GM18867 (cell line): ENCODE data around the gene UBE2E2.

Experiments used
- ATAC-seq: cut with Tn5 transposase; IDR thresholded peaks from one replicate; pipeline ENCODE4 v1.9.1; 2021; ENCODE audit warnings: mild to moderate bottlenecking, moderate library complexity; ENCODE audit not compliant: unreplicated experiment

UBE2E2 gene

DNA sequence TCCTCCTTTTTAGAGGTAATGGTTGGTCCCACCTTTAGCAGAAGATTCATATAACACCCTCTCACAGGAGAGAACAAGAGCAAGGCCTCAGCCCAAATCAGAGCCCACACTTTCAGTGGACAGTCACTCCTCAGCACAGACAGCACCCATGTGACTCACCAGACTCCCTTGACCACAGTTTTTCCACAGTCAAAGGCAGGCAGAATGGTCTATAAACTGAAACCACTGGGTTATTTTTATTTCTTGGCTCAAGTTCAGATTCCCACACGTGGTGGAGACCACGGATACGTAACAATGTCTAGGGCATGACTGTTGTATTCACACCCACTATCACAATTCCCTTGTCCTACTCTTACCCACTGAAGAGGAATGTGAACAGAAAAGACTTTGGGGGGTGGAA lies 364.8 kb downstream of the UBE2E2 start:
- ATAC-seq, result no peak

DNA sequence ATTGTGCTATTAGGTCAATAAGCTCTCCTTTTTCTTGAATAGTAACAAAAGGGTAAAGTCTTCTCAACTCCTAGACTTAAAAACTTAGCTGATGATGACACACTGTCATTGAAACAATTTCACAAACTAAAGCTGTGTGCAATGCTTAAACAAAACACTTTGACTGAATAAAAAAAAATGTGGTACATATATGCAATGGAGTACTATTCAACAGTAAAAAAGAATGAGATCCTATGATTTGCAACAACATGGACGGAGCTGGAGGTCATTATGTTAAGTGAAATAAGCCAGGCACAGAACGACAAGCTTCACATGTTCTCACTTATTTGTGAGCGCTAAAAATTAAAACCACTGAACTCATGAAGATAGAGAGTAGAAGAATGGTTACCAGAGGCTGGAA lies 370.7 kb downstream of the UBE2E2 start:
- ATAC-seq, result no peak

DNA sequence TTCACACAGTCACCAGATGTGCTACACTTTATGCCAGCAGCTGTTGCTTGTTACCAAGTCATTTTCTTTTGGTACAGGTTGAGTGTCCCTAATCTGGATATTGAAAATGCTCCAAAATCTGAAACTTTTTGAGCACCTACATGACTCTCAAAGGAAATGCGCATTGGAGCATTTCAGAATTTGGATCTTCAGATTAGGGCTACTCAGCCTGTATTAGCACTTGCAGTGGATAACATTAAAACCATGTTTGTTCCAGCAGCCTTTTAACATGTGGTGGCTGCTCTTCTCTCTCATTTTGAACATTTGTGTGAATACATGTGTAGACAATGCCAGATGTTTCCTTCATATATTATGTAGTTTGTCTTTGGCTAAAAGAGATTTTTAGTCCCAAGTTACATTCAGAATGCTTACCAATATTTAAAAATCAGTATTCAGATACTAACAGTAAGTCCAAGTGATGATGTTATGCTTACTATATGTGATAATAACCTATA lies 371.7 kb downstream of the UBE2E2 start:
- no peak for ATAC-seq

DNA sequence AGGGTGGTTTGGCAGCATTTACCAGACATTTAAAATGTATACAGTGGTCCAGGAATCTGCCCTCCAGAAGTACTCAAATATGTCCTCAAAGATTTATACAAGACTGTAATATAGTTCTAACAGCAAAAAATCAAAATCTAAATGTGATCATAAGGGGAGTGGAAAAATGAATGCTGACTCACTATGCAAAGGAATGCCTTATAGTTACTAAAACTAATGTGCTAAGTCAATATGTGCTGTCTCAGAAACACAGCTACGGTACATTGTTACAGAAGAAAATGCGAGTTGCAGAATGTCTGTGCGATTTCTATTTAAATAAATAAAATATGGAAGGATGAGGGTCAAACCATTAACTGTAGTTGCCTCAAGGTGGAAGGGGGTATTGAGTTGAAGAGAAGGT lies 372.6 kb downstream of the UBE2E2 start:
- no peak for ATAC-seq

DNA sequence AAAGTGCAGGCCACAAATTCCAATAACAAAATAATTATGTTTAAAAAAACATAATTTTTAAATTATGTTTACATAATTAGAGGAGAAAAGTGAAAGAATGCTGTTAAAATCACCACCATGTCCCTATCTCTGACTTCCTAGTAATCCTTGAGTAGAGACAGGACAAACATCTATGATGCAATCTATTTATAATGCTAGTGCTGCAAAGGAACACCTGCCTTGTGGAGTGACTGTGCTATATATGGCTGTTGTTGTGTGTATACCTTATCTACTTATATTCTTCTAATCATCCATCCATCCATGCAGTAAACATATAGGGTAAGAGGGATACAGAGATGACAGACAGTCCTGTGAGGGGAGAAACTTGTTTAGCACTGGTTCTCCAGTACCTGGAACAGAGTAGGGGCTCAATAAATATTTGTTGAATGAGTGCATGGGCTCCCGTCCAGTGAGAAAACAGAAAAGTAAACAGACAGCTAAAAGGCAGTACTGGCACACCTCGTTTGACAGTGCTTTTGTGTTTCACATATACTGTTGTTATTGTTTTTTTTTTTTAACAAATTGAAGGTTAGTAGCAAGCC lies 373.3 kb downstream of the UBE2E2 start:
- no peak for ATAC-seq

DNA sequence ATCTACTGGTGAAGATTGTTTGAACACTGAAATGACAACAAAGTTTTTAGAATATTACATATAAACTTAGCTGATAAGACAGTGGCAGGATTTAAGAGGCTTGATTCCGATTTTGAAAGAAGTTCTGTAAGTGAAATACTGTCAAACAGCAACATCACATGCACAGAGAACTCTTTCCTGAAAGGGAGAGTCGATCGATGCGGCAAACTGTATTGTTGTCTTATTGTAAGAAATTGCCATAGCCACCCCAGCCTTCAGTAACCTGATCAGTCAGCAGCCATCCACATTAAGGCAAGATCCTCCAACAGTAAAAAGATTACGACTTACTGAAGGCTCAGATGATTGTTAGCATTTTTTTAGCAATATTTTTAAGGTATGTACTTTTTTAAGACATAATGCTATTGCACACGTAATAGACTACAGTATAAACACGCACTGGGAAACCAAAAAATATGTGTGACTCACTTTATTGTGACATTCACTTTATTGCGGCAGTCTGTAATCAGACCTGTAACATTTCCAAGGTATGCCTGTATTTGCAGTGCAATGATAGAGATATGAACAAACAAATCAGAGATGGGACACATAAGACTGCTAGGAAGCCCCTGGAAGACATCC lies 377.1 kb downstream of the UBE2E2 start:
- ATAC-seq, result no peak

DNA sequence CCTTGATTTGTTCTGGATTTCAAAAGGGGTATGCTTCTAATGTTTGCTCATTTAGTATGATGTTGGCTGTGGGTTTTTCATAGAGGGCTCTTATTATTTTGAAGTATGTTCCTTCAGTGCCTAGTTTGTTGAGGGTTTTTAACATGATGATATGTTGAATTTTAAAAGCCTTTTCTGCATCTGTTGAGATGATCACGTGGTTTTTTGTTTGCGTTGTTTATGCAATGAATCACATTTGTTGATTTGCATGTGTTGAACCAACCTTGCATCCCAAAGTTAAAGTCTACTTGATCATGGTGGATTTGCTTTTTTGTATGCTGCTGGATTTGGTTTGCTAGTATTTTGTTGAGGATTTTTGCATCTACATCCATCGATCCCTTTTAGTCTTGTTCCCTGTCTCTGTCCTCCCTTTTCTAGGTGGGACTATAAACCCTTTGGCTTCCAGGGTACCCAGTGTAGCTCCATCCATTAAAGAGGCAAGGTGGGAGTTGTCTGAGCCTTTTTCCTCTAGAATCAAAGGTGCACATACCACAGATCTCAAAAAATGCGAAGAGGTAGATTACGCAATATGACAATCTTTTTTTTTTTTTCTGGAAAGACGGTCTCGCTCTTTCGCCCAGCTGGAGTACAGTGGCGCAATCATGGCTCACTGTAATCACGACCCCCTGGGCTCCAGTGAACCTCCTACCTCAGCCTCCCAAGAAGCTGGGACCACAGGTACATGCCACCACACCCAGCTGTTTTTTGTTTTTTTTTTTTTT lies 381.0 kb downstream of the UBE2E2 start:
- no peak for ATAC-seq

DNA sequence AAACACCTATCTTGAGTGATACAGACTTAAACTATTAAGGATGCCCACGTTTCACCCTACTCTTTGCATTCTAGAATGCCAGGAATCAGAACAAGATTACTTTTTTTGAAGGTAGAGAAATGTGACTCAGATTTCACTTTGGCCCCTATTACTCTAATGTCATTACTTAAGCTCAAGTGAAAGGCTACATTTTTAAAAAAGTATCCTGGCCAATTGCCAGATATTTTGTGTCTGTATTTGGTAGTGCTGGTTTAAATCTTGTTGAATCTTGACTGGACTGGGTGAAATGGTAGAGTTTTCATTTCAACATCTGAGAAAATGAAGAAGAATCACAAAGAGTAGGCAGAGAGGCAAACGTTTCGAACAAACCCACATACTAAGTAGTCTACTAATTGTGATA lies 384.4 kb downstream of the UBE2E2 start:
- no peak for ATAC-seq

DNA sequence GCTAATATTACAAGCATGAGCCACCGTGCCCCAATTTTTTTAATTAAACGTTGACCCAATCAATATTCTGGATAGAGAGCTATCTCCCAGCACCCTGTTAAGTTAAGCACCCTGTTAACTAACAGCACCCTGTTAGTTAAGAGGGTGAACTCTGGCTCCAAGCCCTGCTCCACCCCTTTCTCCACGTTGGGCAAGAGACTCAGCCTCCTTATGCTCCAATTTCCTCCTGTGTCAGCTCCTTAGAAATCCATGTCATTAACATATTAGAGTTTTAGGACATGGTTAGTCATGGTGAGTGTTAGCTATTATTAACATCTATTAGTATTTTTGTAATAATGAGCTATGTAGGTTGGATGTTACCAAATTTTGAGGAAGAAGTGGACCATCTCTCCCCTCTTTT lies 385.4 kb downstream of the UBE2E2 start:
- no peak for ATAC-seq

DNA sequence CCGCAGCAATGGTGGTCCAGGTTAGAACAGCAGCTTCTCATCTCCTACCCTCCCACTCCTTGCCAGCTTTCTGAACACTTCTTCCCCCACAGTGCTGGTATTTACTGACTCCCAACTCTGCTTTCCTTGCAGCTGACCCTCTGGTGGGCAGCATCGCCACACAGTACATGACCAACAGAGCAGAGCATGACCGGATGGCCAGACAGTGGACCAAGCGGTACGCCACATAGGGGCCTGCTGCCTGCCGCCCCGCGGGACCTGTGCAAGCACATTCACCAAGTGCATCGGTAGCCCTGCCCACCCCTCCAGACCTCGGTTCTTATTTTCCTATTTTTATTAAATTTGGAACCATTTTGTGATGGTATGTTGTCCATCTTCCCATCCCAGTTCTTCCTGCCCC lies 386.5 kb downstream of the UBE2E2 start:
- no peak for ATAC-seq

DNA sequence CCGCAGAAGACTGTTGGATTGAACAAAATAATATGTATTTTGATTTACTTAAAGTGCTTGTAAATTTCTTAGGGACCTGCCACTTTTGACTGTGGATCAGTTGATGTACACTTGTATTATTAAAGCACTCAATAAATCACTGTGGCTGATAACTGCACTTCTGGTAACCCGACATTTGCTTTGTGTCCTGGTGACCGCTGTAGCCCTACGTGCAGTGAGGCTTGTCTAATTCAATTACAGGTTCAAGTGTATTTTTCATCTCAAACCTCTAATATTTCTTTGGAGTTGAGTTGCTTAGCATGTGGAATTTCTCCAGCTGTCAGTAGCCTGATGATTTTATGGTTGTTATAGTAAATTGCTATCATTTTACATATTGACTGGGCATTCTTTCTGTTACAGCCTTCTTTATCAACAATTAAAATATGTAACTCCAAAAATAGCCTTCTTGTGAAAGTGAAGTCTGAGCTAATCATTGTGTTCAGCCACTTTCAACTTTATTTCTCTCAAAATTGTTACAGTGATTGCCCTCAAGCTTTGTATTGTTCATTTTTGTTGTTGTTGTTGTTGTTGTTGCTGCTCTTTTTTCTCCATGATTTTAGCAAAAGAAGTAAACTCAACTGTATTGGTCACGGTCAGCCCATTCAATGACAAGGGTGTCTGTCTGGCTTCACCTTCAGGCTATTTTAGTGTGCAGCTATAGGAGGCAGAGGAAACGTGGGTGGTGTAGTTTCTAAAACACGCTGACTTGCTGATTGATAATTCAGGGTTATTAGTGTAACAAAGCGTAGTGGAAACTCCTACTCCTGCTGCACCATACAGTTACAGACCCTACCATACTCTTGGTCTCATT lies 387.5 kb downstream of the UBE2E2 start:
- ATAC-seq, result peak; percentile 95

DNA sequence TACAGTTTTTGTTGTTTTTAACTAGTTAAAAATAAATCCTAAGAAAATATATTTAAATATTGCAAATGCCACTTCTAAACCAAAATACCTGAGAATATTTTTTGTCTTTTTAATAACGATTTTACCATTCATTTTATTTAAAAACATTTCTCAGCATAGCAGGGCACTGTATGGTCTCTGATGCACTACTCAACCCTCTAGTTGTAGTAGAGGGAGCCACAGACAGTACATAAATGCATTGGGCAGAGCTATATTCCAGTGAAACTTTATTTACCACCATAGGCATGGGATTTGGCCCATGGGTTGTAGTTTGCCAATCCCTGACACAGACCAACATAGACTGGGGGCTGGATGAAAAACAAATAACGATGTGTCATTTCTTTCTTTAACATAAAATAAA lies 388.2 kb downstream of the UBE2E2 start:
- ATAC-seq, result no peak

DNA sequence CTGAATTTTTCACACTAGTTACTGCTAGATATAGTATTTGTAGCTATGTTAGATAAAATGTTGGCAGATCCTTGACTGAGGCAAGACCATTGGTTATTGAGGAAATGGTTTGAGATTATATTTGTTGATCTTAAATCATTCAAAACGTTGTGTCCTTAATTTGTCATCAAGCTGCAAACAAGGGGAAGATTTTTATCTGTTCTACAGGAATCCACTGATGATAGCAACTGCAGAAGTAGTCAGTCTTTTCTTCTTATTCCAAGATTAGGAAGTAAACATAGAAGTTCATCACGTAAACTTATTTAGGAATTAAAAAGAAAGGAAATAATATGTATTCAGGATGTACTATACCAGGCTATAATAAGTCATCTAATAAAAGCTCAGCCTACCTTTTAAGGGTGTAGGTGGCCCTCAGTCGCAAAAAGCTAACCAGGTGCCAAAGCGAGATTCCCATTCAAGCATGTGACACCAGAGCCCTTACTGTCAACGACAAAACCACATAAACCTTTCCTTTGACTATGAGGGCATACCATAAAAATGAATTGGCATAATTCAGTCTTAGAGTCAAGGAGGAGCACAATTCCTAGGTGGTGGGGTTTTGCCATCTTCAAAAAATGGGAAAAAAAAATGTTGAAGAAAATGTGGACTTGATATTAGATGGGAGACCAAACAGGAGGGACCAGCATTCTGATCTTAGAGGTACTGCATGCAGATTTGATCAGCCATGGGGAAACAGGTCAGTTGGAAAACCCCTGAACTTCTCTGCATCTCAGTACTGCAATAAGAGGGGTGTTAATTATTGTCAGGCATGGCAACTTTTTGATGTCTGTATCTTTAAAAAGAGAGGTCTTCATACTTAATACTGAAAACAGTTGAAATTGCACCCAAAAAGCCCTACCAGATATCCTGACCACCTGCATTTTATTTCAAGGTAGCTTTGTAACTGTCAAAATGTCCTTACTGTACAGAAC lies 390.1 kb downstream of the UBE2E2 start:
- peak; percentile 42 for ATAC-seq

DNA sequence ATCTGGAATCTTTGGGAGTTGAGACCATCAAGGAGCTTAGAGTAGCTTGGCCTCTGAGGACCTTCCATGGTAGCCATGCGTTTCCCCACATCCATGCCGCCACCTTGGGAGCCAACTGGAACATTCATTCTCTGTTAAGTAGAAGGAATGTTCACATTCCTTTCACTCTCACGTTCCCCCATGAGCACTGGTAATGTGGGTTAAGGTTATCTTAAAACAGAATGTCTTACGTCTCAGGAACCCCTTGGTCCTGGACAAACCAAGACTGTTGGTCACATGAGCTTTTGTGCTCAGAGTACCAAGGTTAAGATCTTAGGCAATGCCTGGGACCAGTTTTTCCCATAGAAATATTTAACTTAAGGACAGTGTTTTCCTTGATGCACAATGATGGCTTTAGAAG lies 390.9 kb downstream of the UBE2E2 start:
- no peak for ATAC-seq

DNA sequence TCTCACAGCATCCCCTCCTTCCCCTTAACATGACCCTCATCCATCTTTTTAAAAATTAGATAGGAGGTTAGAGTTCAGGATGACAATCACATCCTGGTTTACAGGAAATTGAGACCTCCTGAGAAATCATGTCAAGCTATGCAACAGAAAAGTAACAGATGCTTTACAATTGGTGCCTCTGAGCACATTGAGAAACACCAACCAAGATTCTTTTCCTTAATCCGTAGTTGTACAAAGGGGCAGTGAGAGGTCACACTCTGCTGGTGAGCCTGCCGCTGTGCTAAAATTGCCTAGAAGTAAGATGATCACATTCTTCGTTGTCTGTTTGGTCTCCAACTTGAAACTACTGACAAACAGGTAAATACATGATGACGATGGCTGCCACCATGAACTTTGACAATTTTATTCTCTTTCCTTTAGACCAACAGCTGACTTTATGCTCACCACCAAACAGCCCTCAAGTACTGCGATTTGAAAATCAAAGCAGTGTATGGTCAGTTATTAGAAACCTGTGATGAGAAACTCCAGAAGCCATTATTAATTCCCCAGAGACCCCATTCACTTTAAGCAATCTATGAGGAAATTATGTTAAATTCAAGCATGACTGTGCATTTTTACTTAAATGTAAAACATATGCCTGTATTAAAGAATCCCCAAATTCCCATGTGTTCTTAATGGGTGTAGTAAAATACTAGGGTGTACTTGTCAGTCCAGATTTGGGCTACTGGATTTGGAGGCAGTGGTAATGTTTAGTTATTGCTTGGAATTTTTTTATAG lies 392.0 kb downstream of the UBE2E2 start:
- ATAC-seq, result no peak

DNA sequence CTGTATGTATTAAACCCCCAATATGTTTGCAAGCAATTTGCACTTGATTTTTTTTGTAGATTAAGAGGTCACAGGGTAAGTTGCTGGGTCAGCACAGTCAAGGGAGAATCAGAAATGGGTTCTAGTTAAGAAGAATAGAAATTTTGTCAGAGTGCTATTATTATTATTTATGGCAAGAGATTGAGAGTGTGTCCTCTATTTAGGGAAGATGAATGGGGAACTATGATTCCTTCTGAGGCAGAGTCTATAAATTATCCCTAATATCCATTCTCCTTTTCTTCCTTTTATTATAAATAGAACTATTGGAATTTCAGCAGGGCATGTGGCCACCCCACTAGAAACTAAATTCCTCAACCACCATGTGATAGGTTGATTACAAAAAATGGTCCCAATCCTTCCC lies 392.7 kb downstream of the UBE2E2 start:
- no peak for ATAC-seq

DNA sequence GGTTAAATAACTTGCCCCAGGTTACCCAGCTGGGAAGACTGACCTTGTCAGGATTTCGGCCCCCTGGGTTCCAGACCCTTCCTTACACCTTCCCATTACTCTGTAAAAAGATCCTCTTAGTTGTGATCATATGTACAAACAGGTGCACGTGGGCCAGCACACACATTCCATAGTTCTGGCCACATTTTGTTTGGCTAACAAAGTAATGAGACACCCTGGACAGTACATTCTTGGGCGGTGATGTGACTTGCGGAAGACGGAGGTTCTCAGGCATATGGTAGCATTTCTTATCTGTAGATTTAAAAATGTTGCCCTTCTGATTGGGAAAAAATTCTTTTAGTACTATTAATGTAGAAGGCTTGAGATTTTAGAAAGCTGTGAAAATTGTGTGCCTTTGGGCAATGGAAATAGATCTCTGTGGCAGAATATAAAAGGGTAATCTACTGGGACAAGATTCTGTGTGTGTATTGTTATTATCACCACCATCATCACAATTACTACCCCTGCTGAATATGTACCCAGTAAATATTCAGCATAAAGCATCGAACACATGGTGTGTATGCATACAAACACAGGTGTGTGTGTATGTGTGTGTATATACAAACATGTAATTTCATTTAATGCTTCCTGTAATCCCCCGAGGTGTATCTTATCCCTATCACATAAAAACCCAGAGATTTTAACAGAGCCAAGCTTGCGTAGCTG lies 397.2 kb downstream of the UBE2E2 start:
- ATAC-seq, result no peak

DNA sequence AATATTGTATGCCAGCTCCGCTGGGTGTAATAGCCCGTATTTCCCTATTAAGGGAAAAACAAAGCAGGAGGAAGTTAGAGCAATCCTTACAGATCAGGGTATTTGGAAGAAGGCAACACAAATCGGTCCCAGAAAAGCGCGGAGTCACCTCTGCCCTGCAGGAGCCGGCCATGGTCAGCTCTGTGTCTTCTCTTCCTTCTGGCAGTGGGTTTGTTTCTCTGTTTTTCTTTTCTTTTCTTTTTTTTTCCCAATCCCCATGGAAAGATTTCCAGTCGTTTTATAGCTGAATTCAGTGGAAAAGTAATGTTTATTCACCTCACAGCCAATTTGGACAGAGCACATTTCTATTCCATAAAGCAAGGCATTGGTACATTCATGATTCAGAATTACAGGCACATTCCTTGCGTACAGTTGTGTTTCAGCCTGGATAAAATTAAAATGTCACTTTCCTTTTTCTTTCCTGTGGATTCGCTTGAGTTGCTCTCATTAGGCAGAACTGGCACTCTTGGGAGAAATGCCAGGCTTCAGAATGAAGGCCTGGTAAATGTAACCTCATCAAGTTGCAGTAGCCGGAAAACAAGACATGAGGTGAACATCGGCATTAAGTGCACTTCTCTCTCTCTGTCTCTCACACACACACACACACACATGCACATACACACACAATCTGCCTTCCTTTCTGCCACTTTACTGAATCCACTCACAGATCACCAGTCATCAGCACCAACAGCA lies 398.1 kb downstream of the UBE2E2 start:
- ATAC-seq, result no peak
